ENCODE data around the gene RPH3AL. TPM values are rescaled to one million over a fixed set of nuclear protein-coding genes. Genes with fewer than 3 reads are reported as not detected.
"Not testable (repeated sequence)": the region's sequence is repeated elsewhere in the genome, so short reads cannot be mapped to it uniquely, and the experiment has no call there.

Gene RPH3AL
- total RNA-seq, 1 donor from 2014 or later = 40.8 TPM

DNA sequence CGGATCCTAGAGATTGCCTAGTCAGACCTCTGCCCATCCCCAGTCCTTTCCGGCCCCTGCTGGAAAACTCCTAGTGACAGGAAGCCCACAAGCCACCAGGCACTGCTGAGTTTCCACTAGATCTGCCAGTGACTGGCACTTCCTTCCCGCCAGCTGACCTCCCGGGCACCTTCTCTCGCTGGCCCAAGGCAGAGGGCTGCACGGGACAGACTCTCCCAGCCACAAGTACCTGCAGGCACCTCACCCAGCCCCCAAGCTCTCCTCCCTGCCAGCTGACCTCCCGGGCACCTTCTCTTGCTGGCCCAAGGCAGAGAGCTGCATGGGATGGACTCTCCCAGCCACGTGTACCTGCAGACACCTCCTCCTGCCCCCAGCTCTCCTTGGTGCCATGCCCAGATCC, 104.8 kb downstream of the RPH3AL start:
- TF ChIP-seq, protein P1, sequence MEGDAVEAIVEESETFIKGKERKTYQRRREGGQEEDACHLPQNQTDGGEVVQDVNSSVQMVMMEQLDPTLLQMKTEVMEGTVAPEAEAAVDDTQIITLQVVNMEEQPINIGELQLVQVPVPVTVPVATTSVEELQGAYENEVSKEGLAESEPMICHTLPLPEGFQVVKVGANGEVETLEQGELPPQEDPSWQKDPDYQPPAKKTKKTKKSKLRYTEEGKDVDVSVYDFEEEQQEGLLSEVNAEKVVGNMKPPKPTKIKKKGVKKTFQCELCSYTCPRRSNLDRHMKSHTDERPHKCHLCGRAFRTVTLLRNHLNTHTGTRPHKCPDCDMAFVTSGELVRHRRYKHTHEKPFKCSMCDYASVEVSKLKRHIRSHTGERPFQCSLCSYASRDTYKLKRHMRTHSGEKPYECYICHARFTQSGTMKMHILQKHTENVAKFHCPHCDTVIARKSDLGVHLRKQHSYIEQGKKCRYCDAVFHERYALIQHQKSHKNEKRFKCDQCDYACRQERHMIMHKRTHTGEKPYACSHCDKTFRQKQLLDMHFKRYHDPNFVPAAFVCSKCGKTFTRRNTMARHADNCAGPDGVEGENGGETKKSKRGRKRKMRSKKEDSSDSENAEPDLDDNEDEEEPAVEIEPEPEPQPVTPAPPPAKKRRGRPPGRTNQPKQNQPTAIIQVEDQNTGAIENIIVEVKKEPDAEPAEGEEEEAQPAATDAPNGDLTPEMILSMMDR (conservative IDR thresholded peaks at IDR 0.05; ENCODE audit: low read depth, low read length) = no peak
- no peak overlapping the region for H3K4me3 ChIP-seq (ENCODE audit: low read depth, low read length)
- DNase-seq (ENCODE audit: low read depth) = no peak

DNA sequence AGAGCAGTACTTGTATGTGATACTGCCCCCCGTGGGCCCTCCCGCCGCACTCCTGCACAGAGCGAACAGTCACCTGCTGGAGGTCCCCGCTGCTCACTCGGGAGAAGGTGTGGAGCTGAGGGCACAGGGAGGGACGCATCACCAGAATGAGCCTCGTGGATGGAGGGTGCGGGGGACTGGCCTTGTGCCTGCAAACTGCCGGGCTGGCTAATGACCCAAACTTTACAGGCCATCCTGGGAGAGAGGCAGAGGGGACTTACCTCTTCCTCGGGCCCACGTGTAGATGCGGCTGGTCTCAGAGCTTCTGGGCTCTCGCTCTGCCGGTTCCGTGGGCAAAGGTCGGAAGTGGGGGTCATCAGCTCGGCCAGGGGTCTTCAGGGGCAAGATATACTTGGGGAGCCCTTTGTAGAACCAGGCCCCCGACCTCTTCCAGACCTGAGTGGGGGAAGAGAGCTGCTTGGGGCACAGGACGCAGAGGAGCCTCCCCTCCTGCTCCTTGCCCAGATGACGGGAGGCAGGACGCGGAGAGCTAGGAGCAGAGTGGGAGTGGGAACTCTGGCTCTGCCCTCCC, 105.7 kb downstream of the RPH3AL start:
- H3K4me3 ChIP-seq (ENCODE audit: low read depth, low read length) = no peak overlapping the region
- TF ChIP-seq, protein P1 (conservative IDR thresholded peaks at IDR 0.05; ENCODE audit: low read depth, low read length) = no peak
- DNase-seq (ENCODE audit: low read depth) = no peak

DNA sequence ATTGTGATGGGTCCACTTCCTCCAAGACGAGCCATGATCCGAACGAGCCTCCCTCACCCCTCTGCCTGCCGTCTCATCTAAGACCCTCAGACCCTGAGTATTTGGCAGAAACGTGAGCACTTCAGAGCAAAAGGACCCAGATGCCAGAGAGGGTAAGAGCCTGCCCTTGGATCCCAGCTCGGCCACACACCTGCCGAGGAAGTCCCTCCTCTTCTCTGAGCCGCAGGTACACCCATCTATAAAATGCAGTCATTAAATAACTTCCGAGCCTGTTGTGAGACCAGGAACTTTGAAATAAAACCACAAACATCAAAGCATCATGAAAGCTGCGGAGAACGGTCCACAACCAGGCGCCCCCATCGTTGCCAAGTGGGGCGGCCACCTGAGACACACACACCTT, 106.4 kb downstream of the RPH3AL start:
- TF ChIP-seq, protein P1 (conservative IDR thresholded peaks at IDR 0.05; ENCODE audit: low read depth, low read length) = no peak
- no peak overlapping the region for H3K4me3 ChIP-seq (ENCODE audit: low read depth, low read length)
- no peak for DNase-seq (ENCODE audit: low read depth)

DNA sequence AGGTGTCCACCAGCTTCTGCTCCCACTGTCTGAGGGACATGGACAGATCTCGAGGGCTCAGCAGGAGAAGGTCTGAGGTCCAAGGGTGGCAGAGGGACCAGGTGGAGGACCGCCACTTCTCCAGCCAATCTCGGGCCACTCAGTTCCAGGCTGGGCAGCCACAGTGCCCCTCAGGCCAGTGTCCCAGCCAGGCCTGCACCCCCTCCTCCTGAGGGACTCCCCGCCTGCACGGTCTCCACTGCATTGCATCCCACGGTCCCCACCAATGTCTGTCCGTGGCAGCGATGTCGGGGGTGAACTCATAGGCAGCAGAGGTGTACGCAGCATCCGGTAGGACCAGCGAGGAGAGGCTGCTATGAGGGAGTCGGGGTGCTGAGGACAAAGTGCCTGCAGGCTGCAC, 107.0 kb downstream of the RPH3AL start:
- DNase-seq (ENCODE audit: low read depth) = no peak
- TF ChIP-seq, protein P1 (conservative IDR thresholded peaks at IDR 0.05; ENCODE audit: low read depth, low read length) = no peak
- no peak overlapping the region for H3K4me3 ChIP-seq (ENCODE audit: low read depth, low read length)

DNA sequence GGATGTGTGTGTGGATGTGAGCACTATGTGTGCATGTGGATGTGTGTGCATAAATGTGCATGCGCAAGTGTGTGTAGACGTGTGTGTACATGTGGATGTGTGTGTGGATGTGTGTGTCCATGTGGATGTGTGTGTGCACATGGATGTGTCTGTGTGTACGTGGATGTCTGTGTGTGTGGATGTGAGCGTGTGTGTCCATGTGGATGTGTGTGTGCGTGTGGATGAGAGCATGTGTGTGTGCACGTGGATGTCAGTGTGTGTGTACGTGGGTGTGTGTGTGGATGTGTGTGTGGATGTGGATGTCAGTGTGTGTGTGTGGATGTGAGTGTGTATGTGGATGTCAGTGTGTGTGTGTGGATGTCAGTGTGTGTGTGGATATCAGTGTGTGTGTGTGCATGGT, 107.6 kb downstream of the RPH3AL start:
- DNase-seq (ENCODE audit: low read depth) = no peak
- no peak overlapping the region for H3K4me3 ChIP-seq (ENCODE audit: low read depth, low read length)
- TF ChIP-seq, protein P1 (conservative IDR thresholded peaks at IDR 0.05; ENCODE audit: low read depth, low read length) = no peak

DNA sequence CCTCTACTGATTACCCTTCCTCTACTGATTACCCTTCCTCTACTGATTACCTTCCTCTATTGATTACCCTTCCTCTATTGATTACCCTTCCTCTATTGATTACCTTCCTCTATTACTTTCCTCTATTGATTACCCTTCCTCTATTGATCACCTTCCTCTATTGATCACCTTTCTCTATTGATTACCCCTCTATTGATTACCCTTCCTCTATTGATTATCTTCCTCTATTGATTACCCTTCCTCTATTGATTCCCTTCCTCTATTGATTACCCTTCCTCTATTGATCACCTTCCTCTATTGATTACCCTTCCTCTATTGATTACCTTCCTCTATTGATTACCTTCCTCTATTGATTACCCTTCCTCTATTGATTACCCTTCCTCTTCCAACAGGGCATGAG, 108.7 kb downstream of the RPH3AL start:
- DNase-seq (ENCODE audit: low read depth); H3K4me3 ChIP-seq (ENCODE audit: low read depth, low read length): not testable (repeated sequence)

DNA sequence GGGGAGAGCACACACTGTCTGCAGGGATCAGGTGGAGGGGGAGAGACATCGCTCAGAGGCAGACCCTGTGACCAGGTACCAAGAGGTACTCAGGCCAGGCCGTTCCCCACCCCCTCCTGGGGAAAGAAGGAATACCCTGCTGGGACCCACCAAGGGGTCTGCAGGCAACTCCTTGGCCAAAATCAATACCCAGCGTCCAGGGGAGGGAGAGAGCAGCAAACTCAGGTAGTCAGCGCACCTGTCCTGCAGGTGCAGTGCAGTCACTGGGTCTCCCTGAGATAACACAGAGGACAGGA, 113.7 kb downstream of the RPH3AL start:
- no peak overlapping the region for H3K4me3 ChIP-seq (ENCODE audit: low read depth, low read length)
- no peak for DNase-seq (ENCODE audit: low read depth)
- TF ChIP-seq, protein P1 (conservative IDR thresholded peaks at IDR 0.05; ENCODE audit: low read depth, low read length) = no peak

Measured in epithelial cell of proximal tubule (primary cell).